IPS-18a (cell line): Measurements from ENCODE around the gene HOXD9.
A peak's percentile ranks its signal among the peaks of the same experiment; 100 is the strongest.

Experiments used
- H3K27ac ChIP-seq: one replicate; pipeline ENCODE4 v1.5.1; 2013; ENCODE audit warnings: low read length
- H3K27me3 ChIP-seq: one replicate; pipeline ENCODE4 v1.6.1; 2013; ENCODE audit warnings: mild to moderate bottlenecking, low read length; ENCODE audit not compliant: control insufficient read depth, insufficient read depth
- H3K36me3 ChIP-seq: one replicate; pipeline ENCODE4 v1.6.1; 2013; ENCODE audit warnings: low read depth, low read length; ENCODE audit not compliant: control insufficient read depth
- H3K4me1 ChIP-seq: one replicate; pipeline ENCODE4 v1.6.1; 2013; ENCODE audit warnings: low read depth, low read length; ENCODE audit not compliant: control insufficient read depth
- H3K4me3 ChIP-seq: one replicate; pipeline ENCODE4 v1.5.1; 2013; ENCODE audit warnings: low read length
- H3K9ac ChIP-seq: one replicate; pipeline ENCODE4 v1.6.1; 2013; ENCODE audit warnings: mild to moderate bottlenecking, low read length, moderate library complexity
- H3K9me3 ChIP-seq: one replicate; pipeline ENCODE4 v1.6.1; 2013; ENCODE audit warnings: low read depth, low read length; ENCODE audit not compliant: control insufficient read depth

HOXD9 gene

GRCh38 chr2:176118601-176119339 is 3.7 kb upstream of the HOXD9 start:
- Histone ChIP-seq H3K27ac (no peak overlapping the region), H3K9ac (no peak overlapping the region), H3K9me3 (peaks cover 13% of the 10 kb centered on the region), H3K4me1 (peaks cover 5% of the 10 kb centered on the region), H3K36me3 (no peaks in the 10 kb centered on the region), H3K27me3 (peaks cover 100% of the 10 kb centered on the region), H3K4me3 (no peak overlapping the region)

GRCh38 chr2:176120364-176121189 is 1.9 kb upstream of the HOXD9 start:
- no peak overlapping the region for H3K27ac ChIP-seq
- H3K9ac ChIP-seq = no peak overlapping the region
- no peaks in the 10 kb centered on the region for H3K36me3 ChIP-seq
- peaks cover 5% of the 10 kb centered on the region for H3K4me1 ChIP-seq
- peaks cover 100% of the 10 kb centered on the region for H3K27me3 ChIP-seq
- H3K4me3 ChIP-seq = no peak overlapping the region
- H3K9me3 ChIP-seq = peaks cover 13% of the 10 kb centered on the region

- Histone ChIP-seq H3K9me3 (peaks cover 13% of the 10 kb centered on the region), H3K4me3 (no peak overlapping the region)
Observed at GRCh38 chr2:176121190-176122051, 1.1 kb upstream of the HOXD9 start.

GRCh38 chr2:176122052-176122682 is 352 bp upstream of the HOXD9 start:
- Histone ChIP-seq H3K27me3 (peaks cover 100% of the 10 kb centered on the region), H3K4me1 (peaks cover 5% of the 10 kb centered on the region), H3K27ac (no peak overlapping the region), H3K4me3 (peak overlapping the region; percentile 24), H3K9ac (no peak overlapping the region), H3K9me3 (peaks cover 8% of the 10 kb centered on the region), H3K36me3 (no peaks in the 10 kb centered on the region)

More at GRCh38 chr2:176121190-176122051, 1.1 kb upstream of the HOXD9 start:
- Histone ChIP-seq H3K27me3 (peaks cover 100% of the 10 kb centered on the region), H3K36me3 (no peaks in the 10 kb centered on the region), H3K27ac (no peak overlapping the region), H3K9ac (no peak overlapping the region), H3K4me1 (peaks cover 5% of the 10 kb centered on the region)

GRCh38 chr2:176123411-176124109 is 1.0 kb downstream of the HOXD9 start:
- Histone ChIP-seq H3K36me3 (no peaks in the 10 kb centered on the region), H3K4me3 (no peak overlapping the region), H3K4me1 (peaks cover 8% of the 10 kb centered on the region), H3K27ac (no peak overlapping the region), H3K9me3 (peaks cover 8% of the 10 kb centered on the region), H3K27me3 (peaks cover 100% of the 10 kb centered on the region), H3K9ac (no peak overlapping the region)

GRCh38 chr2:176124110-176124946 is 1.8 kb downstream of the HOXD9 start:
- peaks cover 8% of the 10 kb centered on the region for H3K9me3 ChIP-seq
- H3K4me3 ChIP-seq = no peak overlapping the region
- H3K4me1 ChIP-seq = peaks cover 9% of the 10 kb centered on the region
- H3K27me3 ChIP-seq = peaks cover 100% of the 10 kb centered on the region
- no peak overlapping the region for H3K9ac ChIP-seq
- no peak overlapping the region for H3K27ac ChIP-seq
- H3K36me3 ChIP-seq = no peaks in the 10 kb centered on the region

GRCh38 chr2:176124947-176125771 is 2.6 kb downstream of the HOXD9 start:
- H3K9me3 ChIP-seq = peaks cover 8% of the 10 kb centered on the region
- no peak overlapping the region for H3K9ac ChIP-seq
- no peaks in the 10 kb centered on the region for H3K36me3 ChIP-seq
- no peak overlapping the region for H3K4me3 ChIP-seq
- H3K4me1 ChIP-seq = peaks cover 9% of the 10 kb centered on the region
- H3K27ac ChIP-seq = no peak overlapping the region
- H3K27me3 ChIP-seq = peaks cover 100% of the 10 kb centered on the region

- Histone ChIP-seq H3K4me3 (no peak overlapping the region), H3K27me3 (peaks cover 100% of the 10 kb centered on the region), H3K36me3 (no peaks in the 10 kb centered on the region), H3K9me3 (peaks cover 5% of the 10 kb centered on the region), H3K4me1 (peaks cover 9% of the 10 kb centered on the region), H3K9ac (no peak overlapping the region), H3K27ac (no peak overlapping the region)
Observed at GRCh38 chr2:176125772-176126054, 3.2 kb downstream of the HOXD9 start.

- no peak overlapping the region for H3K4me3 ChIP-seq
- H3K4me1 ChIP-seq = peaks cover 4% of the 10 kb centered on the region
- no peak overlapping the region for H3K9ac ChIP-seq
- no peaks in the 10 kb centered on the region for H3K9me3 ChIP-seq
- H3K27me3 ChIP-seq = peaks cover 100% of the 10 kb centered on the region
- H3K27ac ChIP-seq = no peak overlapping the region
- H3K36me3 ChIP-seq = no peaks in the 10 kb centered on the region
Observed at GRCh38 chr2:176126929-176127773, 4.6 kb downstream of the HOXD9 start.
